Uterus (tissue), 2 donors: ENCODE measurements around the gene SVIP.

Source experiments
- CTCF ChIP-seq, 4 experiments: fragments of 200-600 bp in 2 of 4; fragments of 450-650 bp in 2 of 4; sonication (generic) in 2 of 4; IDR thresholded peaks; one replicate each; pipeline ENCODE4 v1.5.1; 2016 to 2019; ENCODE audit warnings: antibody characterized with exemption in 4 of 4, mild to moderate bottlenecking in 2 of 4, moderate library complexity in 1 of 4
- POLR2A ChIP-seq, 2 donors: fragments of 450-650 bp; IDR thresholded peaks; one replicate each; pipeline ENCODE4 v1.6.1; 2016; ENCODE audit warnings: antibody characterized with exemption in 2 of 2, mild to moderate bottlenecking in 1 of 2, moderate library complexity in 1 of 2

GRCh38 chr11:22778642-22779041 lies 51.0 kb downstream of the SVIP start:
- no peak for TF ChIP-seq POLR2A (IDR thresholded peaks at IDR 0.05)
- TF ChIP-seq CTCF (IDR thresholded peaks at IDR 0.05) = no peak
